ENCODE results near the gene PDE11A.
"Not testable (repeated sequence)": the region's sequence is repeated elsewhere in the genome, so short reads cannot be mapped to it uniquely, and the experiment has no call there.

The PDE11A gene

GRCh38 chr2:178074123-178075005, 1.8 kb upstream of the PDE11A start:
- no peak for DNase-seq (ENCODE audit: low read depth in 2 of 2)

GRCh38 chr2:178072000-178072382, 586 bp downstream of the PDE11A start:
- no peak for DNase-seq (ENCODE audit: low read depth in 2 of 2)

GRCh38 chr2:178070824-178071223, 1.8 kb downstream of the PDE11A start:
- no peak for DNase-seq (ENCODE audit: low read depth in 2 of 2)

- no peak for DNase-seq (ENCODE audit: low read depth in 2 of 2)
Observed at GRCh38 chr2:178069551-178069950, 3.0 kb downstream of the PDE11A start.

DNA sequence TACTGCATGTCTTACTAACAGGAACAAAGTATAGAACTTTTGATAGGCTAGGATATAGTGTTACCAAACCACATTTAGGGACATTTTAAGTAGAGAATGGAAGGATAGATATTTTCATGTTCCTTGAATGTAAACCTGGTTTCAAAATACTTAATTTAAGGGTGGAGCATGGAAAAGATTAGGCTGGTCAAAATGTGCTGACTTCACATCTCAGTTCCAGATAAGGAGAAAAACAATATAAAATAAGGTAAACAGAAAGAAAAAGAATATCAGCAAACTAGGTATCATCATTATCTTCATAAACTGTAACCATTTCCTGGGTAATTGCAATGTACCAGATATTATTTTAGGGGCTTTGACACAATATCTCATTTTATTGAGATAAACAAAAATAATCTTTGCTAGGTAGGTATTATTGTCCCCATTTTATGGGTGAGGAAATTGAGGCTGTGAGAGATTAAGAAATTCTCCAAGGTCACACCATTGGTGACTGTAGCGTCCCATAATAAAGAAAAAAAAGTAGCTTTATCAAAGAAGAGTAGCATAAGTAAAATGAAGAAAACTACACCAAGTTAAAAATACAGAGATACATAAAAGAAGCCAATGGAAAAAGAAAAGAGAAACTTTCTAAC, 3.6 kb downstream of the PDE11A start:
- DNase-seq (ENCODE audit: low read depth in 2 of 2): no peak

GRCh38 chr2:178066890-178067669, 5.5 kb downstream of the PDE11A start:
- DNase-seq (ENCODE audit: low read depth in 2 of 2): no peak

DNA sequence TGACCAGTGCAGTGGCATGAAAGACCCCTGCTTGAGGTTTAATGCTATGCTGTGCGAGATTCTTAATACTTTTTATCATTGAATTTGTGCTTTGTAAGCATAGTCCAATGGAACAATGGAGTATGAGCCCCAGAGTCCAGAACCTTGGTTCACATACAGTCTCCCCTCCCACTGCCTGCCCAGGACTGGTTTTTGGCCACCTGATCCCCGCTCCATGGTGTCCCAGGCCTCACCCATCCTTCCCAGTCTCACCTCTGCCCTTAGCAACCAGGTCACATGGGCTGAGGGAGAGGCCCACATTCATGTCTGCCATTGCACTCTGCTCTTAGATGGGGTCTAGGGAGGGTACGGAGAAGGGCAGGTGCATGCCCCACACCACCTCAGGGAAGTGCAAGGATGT, 6.3 kb downstream of the PDE11A start:
- no peak for DNase-seq (ENCODE audit: low read depth in 2 of 2)

DNA sequence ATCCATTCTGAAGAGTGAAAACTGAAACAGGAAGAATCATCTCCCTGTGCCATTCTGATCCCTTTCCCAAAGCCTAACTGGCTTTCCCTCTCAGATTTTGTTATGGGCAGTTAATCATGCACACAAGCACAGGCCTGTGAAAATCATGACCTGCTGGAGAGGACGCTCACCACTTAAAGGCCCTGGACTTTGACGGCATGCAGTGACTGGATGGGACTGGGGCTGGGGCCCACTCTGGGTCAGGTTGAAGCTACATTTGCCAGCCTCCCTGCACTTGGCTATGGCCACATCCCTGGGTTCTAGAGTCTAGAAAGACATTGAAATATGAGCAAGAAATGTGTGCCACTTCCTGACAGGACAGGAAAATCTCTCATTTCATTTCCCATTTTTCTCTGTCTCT, 12.9 kb downstream of the PDE11A start:
- DNase-seq (ENCODE audit: low read depth in 2 of 2): no peak

GRCh38 chr2:178059111-178059510, 13.5 kb downstream of the PDE11A start:
- no peak for DNase-seq (ENCODE audit: low read depth in 2 of 2)

DNA sequence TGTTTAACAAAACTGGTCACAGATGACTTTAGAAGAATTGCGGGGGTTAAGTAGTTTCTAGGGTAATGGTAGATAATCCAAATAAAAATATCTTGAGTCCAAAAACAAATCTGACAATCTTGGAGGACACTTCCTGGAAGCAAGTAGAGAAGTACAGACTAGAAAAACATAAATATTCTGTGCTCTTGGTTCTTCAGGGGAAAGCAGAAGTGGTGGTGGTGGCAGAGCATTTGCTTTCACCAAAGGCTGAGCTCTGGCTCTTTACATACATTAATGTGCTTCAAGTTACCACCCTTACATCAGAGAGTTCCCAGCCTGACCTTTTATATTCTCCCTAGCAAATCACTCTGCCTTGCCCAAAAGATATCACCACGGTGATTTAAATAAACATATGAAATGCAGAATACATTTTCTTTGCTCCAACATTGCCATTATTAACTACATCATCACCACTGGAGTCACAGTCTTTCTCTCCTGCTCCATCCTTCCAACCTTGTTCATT, 15.3 kb downstream of the PDE11A start:
- no peak for DNase-seq (ENCODE audit: low read depth in 2 of 2)

GRCh38 chr2:178056345-178056744, 16.2 kb downstream of the PDE11A start:
- no peak for DNase-seq (ENCODE audit: low read depth in 2 of 2)

- not testable (repeated sequence) for DNase-seq (ENCODE audit: low read depth in 2 of 2)
Observed at GRCh38 chr2:178051257-178051656, 21.3 kb downstream of the PDE11A start.

- DNase-seq (ENCODE audit: low read depth in 2 of 2): no peak
Observed at GRCh38 chr2:178047391-178047790, 25.2 kb downstream of the PDE11A start.

DNA sequence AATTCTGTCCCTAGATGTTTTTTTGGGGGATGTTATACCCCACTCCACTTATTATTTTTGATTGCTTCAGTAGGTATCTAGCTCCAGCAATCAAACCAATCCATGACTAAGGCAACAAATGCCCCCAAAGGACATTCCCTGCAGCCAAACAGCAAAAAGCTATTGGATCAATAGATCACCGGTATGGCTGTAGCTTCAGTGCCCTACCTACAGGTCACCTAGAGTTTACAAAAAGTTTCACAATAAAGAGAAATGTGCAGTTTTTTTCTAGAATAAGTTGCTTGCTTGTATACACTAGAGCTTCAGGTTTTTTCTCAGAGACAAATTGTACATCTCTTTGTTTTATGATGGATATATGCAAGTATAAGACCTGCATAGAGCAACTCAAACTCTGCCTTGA, 27.7 kb downstream of the PDE11A start:
- DNase-seq (ENCODE audit: low read depth in 2 of 2): no peak

- DNase-seq (ENCODE audit: low read depth in 2 of 2): no peak
Observed at GRCh38 chr2:178043266-178043665, 29.3 kb downstream of the PDE11A start.

- DNase-seq (ENCODE audit: low read depth in 2 of 2): not testable (repeated sequence)
Observed at GRCh38 chr2:178033583-178033982, 39.0 kb downstream of the PDE11A start.

DNA sequence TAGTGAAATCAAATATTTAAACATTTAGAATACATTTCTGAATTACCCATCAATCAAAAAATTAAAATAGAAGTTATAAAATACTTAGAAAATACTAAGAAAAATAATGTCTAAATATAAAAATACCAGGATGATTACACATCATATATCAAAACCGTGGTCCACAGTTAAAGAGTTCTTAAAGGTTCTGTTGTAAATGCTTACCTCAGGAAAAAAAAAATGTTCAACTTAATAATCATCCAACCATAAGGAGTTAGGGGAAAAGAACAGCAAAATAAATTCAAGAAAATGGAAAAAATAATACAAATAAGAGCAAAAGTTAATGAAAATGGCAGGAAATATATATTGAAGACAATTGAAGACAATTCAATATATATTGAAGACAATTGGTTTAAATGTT, 43.2 kb downstream of the PDE11A start:
- DNase-seq (ENCODE audit: low read depth in 2 of 2): no peak

GRCh38 chr2:178025551-178026185, 46.9 kb downstream of the PDE11A start:
- no peak for DNase-seq (ENCODE audit: low read depth in 2 of 2)

DNA sequence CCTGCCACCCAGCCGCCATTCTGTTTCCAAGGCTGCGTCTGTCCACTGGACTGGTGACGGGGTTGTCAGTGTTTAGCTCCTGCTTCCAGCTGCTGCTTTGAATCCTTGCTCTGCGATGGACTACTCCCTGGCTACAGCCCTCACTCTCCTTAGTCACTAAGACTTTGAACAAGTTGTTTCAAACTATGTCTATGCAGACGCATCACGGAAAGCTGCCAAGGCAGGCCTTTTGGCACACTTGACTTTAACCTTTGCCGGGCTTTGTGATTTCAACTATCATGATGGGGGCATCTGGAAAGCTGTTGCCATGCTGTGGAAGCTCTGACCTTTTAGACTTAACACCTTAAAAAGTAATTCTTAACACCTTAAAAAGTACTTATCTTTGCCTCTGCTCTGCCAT, 54.4 kb downstream of the PDE11A start:
- no peak for DNase-seq (ENCODE audit: low read depth in 2 of 2)

GRCh38 chr2:178016612-178017011, 56.0 kb downstream of the PDE11A start:
- no peak for DNase-seq (ENCODE audit: low read depth in 2 of 2)

DNA sequence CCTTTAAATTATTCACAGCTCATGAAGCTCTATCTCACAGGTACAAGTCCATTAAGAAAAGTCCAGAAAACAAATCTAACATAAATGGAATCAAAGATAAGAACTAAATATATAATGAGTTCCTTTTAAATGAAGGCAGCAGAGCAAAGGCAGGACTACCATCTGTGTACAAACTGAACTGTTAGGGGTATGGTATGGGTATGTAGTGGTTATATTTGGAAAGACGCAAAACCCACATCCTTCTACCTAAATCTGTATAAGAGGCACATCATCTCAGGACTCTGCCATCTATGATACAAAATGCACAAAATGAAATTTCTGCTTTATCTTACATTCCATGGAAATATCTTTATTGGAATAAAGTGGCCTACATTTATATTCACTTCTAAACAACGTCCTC, 59.9 kb downstream of the PDE11A start:
- no peak for DNase-seq (ENCODE audit: low read depth in 2 of 2)

DNA sequence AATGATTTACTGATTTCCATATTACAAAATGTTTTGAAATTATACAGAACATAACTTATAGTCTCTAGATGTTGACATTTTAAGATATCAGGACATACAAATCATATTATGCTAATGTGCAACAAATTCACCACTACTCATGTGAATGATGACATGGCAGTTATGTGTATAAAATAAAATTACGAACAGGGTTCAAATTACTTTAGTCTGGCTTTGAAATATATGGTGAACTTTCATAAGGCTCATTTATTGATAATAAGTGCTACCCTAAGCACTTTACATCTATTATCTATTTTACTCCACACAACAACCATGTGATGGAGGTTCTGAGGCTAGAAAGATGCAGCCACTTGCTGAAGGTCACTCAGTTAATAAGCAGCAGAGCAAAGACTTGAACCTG, 62.8 kb downstream of the PDE11A start:
- no peak for DNase-seq (ENCODE audit: low read depth in 2 of 2)

Measured in fibroblast of skin of left biceps (primary cell).